Astrocyte (in vitro differentiated cells and primary cell): ENCODE measurements around the gene IQCE.

Experiments
- CTCF ChIP-seq: IDR thresholded peaks from 2 replicates; pipeline ENCODE4 v1.5.1; 2011; ENCODE audit warnings: low read depth, mild to moderate bottlenecking, inconsistent platforms, low read length, moderate library complexity; ENCODE audit not compliant: insufficient read depth
- EZH2 ChIP-seq: IDR thresholded peaks from 2 replicates; pipeline ENCODE4 v1.6.1; 2012; ENCODE audit warnings: mild to moderate bottlenecking, low read length, inconsistent platforms; ENCODE audit not compliant: insufficient read depth

GRCh38 chr7:2645274-2645868 is 86.6 kb downstream of the IQCE start:
- no peak for TF ChIP-seq CTCF
- TF ChIP-seq EZH2 = no peak
